ENCODE results near the gene ZNF773. TPM values are rescaled to one million over a fixed set of nuclear protein-coding genes. Genes with fewer than 3 reads are reported as not detected.

ZNF773 gene
- total and polyA plus RNA-seq, 5 donors, result 3.8 to 7.6 (median 6.1) TPM

Other genes starting within 250 kb of the ZNF773 start
- 10 to 100 TPM; 30.6 to 46.5 (median 36.1) TPM for gene ZNF460, start 219.5 kb upstream of the ZNF773 start, total RNA-seq
- 3.5 TPM for gene ZNF460, start 219.5 kb upstream of the ZNF773 start, polyA plus RNA-seq
- gene ZNF543, start 179.5 kb upstream of the ZNF773 start, total RNA-seq, result 1 to 10 TPM; 5.8 to 7.6 (median 6.6) TPM
- 2.1 TPM for gene ZNF543, start 179.5 kb upstream of the ZNF773 start, polyA plus RNA-seq
- 10 to 100 TPM in 3 of 4 donors, 1 to 10 TPM in 1; 8.5 to 12.6 (median 11.2) TPM for gene ZNF304, start 148.7 kb upstream of the ZNF773 start, total RNA-seq
- 3.9 TPM for gene ZNF304, start 148.7 kb upstream of the ZNF773 start, polyA plus RNA-seq
- 10 to 100 TPM; 10.8 to 14.5 (median 11.7) TPM for gene TRAPPC2B, start 136.4 kb upstream of the ZNF773 start, total RNA-seq
- gene TRAPPC2B, start 136.4 kb upstream of the ZNF773 start, polyA plus RNA-seq, result 38.6 TPM
- gene ZNF547, start 136.4 kb upstream of the ZNF773 start, total RNA-seq, result 1 to 10 TPM; 3.0 to 5.6 (median 4.6) TPM
- 2.7 TPM for gene ZNF547, start 136.4 kb upstream of the ZNF773 start, polyA plus RNA-seq
- gene ZNF548, start 110.1 kb upstream of the ZNF773 start, total RNA-seq, result 10 to 100 TPM; 13.4 to 20.1 (median 16.8) TPM
- 10.7 TPM for gene ZNF548, start 110.1 kb upstream of the ZNF773 start, polyA plus RNA-seq
- gene ZNF17, start 88.8 kb upstream of the ZNF773 start, total RNA-seq, result 10 to 100 TPM in 3 of 4 donors, 1 to 10 TPM in 1; 8.7 to 12.1 (median 10.8) TPM
- 3.6 TPM for gene ZNF17, start 88.8 kb upstream of the ZNF773 start, polyA plus RNA-seq
- gene ZNF749, start 64.6 kb upstream of the ZNF773 start, total RNA-seq, result 1 to 10 TPM; 2.5 to 5.4 (median 3.3) TPM
- gene ZNF749, start 64.6 kb upstream of the ZNF773 start, polyA plus RNA-seq, result 1.9 TPM
- 1 to 10 TPM; 3.3 to 4.3 (median 3.4) TPM for gene VN1R1, start 42.8 kb upstream of the ZNF773 start, total RNA-seq
- 2.3 TPM for gene VN1R1, start 42.8 kb upstream of the ZNF773 start, polyA plus RNA-seq
- 10 to 100 TPM; 19.7 to 23.5 (median 21.1) TPM for gene ZNF772, start 22.4 kb upstream of the ZNF773 start, total RNA-seq
- 5.3 TPM for gene ZNF772, start 22.4 kb upstream of the ZNF773 start, polyA plus RNA-seq
- 10 to 100 TPM in 1 of 4 donors, 1 to 10 TPM in 3; 8.2 to 10.2 (median 8.9) TPM for gene ZNF419, start 12.2 kb upstream of the ZNF773 start, total RNA-seq
- gene ZNF419, start 12.2 kb upstream of the ZNF773 start, polyA plus RNA-seq, result 6.7 TPM
- gene ZNF549, start 27.4 kb downstream of the ZNF773 start, total RNA-seq, result 1 to 10 TPM; 4.4 to 4.8 (median 4.5) TPM
- gene ZNF549, start 27.4 kb downstream of the ZNF773 start, polyA plus RNA-seq, result 2.0 TPM
- 1 to 10 TPM; 6.7 to 9.5 (median 7.9) TPM for gene ZNF550, start 59.9 kb downstream of the ZNF773 start, total RNA-seq
- 3.1 TPM for gene ZNF550, start 59.9 kb downstream of the ZNF773 start, polyA plus RNA-seq
- 1 to 10 TPM; 4.7 to 5.9 (median 4.8) TPM for gene ZNF416, start 79.0 kb downstream of the ZNF773 start, total RNA-seq
- gene ZNF416, start 79.0 kb downstream of the ZNF773 start, polyA plus RNA-seq, result 2.4 TPM
- 1 to 10 TPM; 5.0 to 6.3 (median 5.5) TPM for gene ZIK1, start 84.2 kb downstream of the ZNF773 start, total RNA-seq
- 2.0 TPM for gene ZIK1, start 84.2 kb downstream of the ZNF773 start, polyA plus RNA-seq
- gene ZNF530, start 99.9 kb downstream of the ZNF773 start, total RNA-seq, result 1 to 10 TPM; 3.7 to 5.9 (median 5.0) TPM
- 8.4 TPM for gene ZNF530, start 99.9 kb downstream of the ZNF773 start, polyA plus RNA-seq
- 10 to 100 TPM; 15.1 to 20.1 (median 17.3) TPM for gene ZNF134, start 114.3 kb downstream of the ZNF773 start, total RNA-seq
- gene ZNF134, start 114.3 kb downstream of the ZNF773 start, polyA plus RNA-seq, result 5.5 TPM
- 10 to 100 TPM; 11.9 to 15.0 (median 13.6) TPM for gene ZNF211, start 133.2 kb downstream of the ZNF773 start, total RNA-seq
- gene ZNF211, start 133.2 kb downstream of the ZNF773 start, polyA plus RNA-seq, result 8.0 TPM
- gene ZSCAN4, start 169.0 kb downstream of the ZNF773 start, total RNA-seq, result under 1 TPM in 3 of 4 donors, not detected in 1; 0.23 to 0.37 (median 0.33) TPM
- 0.16 TPM for gene ZSCAN4, start 169.0 kb downstream of the ZNF773 start, polyA plus RNA-seq
- gene ZNF551, start 182.0 kb downstream of the ZNF773 start, total RNA-seq, result 1 to 10 TPM; 3.1 to 5.7 (median 4.2) TPM
- gene ZNF551, start 182.0 kb downstream of the ZNF773 start, polyA plus RNA-seq, result 2.0 TPM
- gene ZNF154, start 209.3 kb downstream of the ZNF773 start, total RNA-seq, result 10 to 100 TPM in 1 of 4 donors, 1 to 10 TPM in 3; 7.2 to 10.1 (median 8.1) TPM
- gene ZNF154, start 209.3 kb downstream of the ZNF773 start, polyA plus RNA-seq, result 4.5 TPM
- 10 to 100 TPM in 1 of 4 donors, 1 to 10 TPM in 3; 8.1 to 11.5 (median 8.8) TPM for gene ZNF671, start 227.7 kb downstream of the ZNF773 start, total RNA-seq
- gene ZNF671, start 227.7 kb downstream of the ZNF773 start, polyA plus RNA-seq, result 4.8 TPM
- gene ZNF776, start 246.9 kb downstream of the ZNF773 start, total RNA-seq, result 10 to 100 TPM; 11.9 to 16.0 (median 13.7) TPM
- 8.7 TPM for gene ZNF776, start 246.9 kb downstream of the ZNF773 start, polyA plus RNA-seq